PC-9 (cell line): Measurements from ENCODE around the gene NOBOX. TPM values are rescaled to one million over a fixed set of nuclear protein-coding genes. Genes with fewer than 3 reads are reported as not detected.
A peak's percentile ranks its signal among the peaks of the same experiment; 100 is the strongest.
"Not testable (repeated sequence)": the region's sequence is repeated elsewhere in the genome, so short reads cannot be mapped to it uniquely, and the experiment has no call there.

Experiments used
- BruUV-seq: library from RNA; stranded (reverse); fragments of 400-500 nt; replicated peaks from 2 replicates; lab custom pipeline; 2021; lab: Mats Ljungman, UMichigan
- CTCF ChIA-PET: fragments of 300-600 bp; sonication (Branson Sonifier 250); formaldehyde crosslinking; loops from one replicate; lab custom pipeline; 2022; ENCODE audit warnings: antibody characterized with exemption; lab: Charles Lee
- POLR2A ChIA-PET: fragments of 300-600 bp; sonication (Branson Sonifier 250); formaldehyde crosslinking; loops from one replicate; lab custom pipeline; 2022; ENCODE audit warnings: antibody characterized with exemption; ENCODE audit not compliant: unreplicated experiment; lab: Charles Lee
- DNase-seq, 2 experiments: peaks; one replicate each; pipeline versions ENCODE4 v3.0.0 to v3.0.0-alpha.2; 2015 to 2022; ENCODE audit warnings: mixed read lengths in 1 of 2
- H2AFZ ChIP-seq: fragments of 200-600 bp; sonication (generic); 2 replicates; pipeline ENCODE4 v1.8.1; 2017; ENCODE audit warnings: antibody characterized with exemption
- H3F3A ChIP-seq: fragments of 200-600 bp; sonication (generic); 2 replicates; pipeline ENCODE4 v1.8.1; 2017; ENCODE audit warnings: antibody characterized with exemption, mild to moderate bottlenecking, low read depth; ENCODE audit not compliant: insufficient read depth
- H3K27ac ChIP-seq: fragments of 200-600 bp; sonication (generic); 2 replicates; pipeline ENCODE4 v1.6.1; 2016; ENCODE audit warnings: mixed run types
- H3K27me3 ChIP-seq: fragments of 200-600 bp; sonication (generic); 2 replicates; pipeline ENCODE4 v1.6.1; 2016; ENCODE audit warnings: low read depth, mixed run types; ENCODE audit not compliant: insufficient read depth
- H3K36me3 ChIP-seq: fragments of 200-600 bp; sonication (generic); 2 replicates; pipeline ENCODE4 v1.6.1; 2016; ENCODE audit warnings: low read depth, mixed run types
- H3K4me1 ChIP-seq: fragments of 200-600 bp; sonication (generic); replicated peaks from 2 replicates; pipeline ENCODE4 v1.6.1; 2016; ENCODE audit warnings: mixed run types; ENCODE audit not compliant: insufficient read depth
- H3K4me2 ChIP-seq: fragments of 200-600 bp; sonication (generic); 2 replicates; pipeline ENCODE4 v1.6.1; 2017; ENCODE audit warnings: mixed run types
- H3K4me3 ChIP-seq: fragments of 200-600 bp; sonication (generic); 2 replicates; pipeline ENCODE4 v1.6.1; 2016; ENCODE audit warnings: mixed run types
- H3K79me2 ChIP-seq: fragments of 200-600 bp; sonication (generic); 2 replicates; pipeline ENCODE4 v1.6.1; 2017; ENCODE audit warnings: low read depth, mixed run types
- H3K9me2 ChIP-seq: fragments of 200-600 bp; sonication (generic); 2 replicates; pipeline ENCODE4 v1.8.1; 2017; ENCODE audit warnings: mild to moderate bottlenecking; ENCODE audit not compliant: insufficient read depth
- H3K9me3 ChIP-seq: fragments of 200-600 bp; sonication (generic); 2 replicates; pipeline ENCODE4 v1.8.1; 2016; ENCODE audit warnings: low read depth; ENCODE audit not compliant: insufficient read depth
- H4K20me1 ChIP-seq: fragments of 200-600 bp; sonication (generic); 2 replicates; pipeline ENCODE4 v1.8.1; 2017; ENCODE audit not compliant: insufficient read depth
- CTCF ChIP-seq: fragments of 200-600 bp; sonication (generic); conservative IDR thresholded peaks from 2 replicates; pipeline ENCODE4 v1.6.1; 2017; ENCODE audit warnings: mixed run types, antibody characterized with exemption, mild to moderate bottlenecking, moderate library complexity
- EZH2 ChIP-seq: fragments of 200-600 bp; sonication (generic); IDR thresholded peaks from 2 replicates; pipeline ENCODE4 v1.8.0; 2017; ENCODE audit warnings: antibody characterized with exemption, low read depth
- intact Hi-C: fragments of 100-400 bp; cut with micrococcal nuclease; formaldehyde crosslinking; loops from one replicate; pipeline ENCODE4 v1.10.0; 2022; ENCODE audit not compliant: unreplicated experiment
- total RNA-seq: library from RNA; stranded (reverse); gene quantifications from 2 replicates; pipeline ENCODE4 v1.2.3, GENCODE V29; 2021

Gene NOBOX
- total RNA-seq, 1 experiment from 2014 or later = not detected

DNA sequence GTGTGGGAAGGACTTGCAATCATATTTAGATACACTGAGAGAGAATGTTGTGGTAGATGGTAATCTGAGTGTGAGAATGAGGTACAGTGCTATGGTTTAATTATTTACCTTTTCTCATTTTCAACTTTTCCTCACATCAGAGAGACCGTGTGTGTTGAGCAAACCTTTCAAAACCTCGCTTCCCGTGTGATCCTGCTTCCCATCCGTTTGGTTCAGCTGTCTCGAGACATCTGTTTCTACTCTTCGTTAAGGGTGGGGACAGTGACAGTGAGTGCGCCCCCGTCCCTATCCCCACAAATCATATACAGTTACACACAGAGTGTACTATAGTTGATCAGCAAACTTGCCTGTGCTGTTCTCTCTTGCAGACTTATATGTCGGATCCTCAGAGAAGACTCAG, 33.0 kb upstream of the NOBOX start:
- no peak for DNase-seq
- no TSS peak for BruUV-seq
- POLR2A ChIA-PET = no interaction called here

GRCh38 chr7:144428431-144428830, 24.9 kb upstream of the NOBOX start:
- no peak for DNase-seq
- BruUV-seq = no TSS peak
- Histone ChIP-seq H3F3A (no peaks in the 10 kb centered on the region), H4K20me1 (no peaks in the 10 kb centered on the region), H3K4me3 (no peak overlapping the region), H3K9me2 (no peaks in the 10 kb centered on the region), H3K4me2 (no peak overlapping the region), H3K4me1 (no peaks in the 10 kb centered on the region), H3K36me3 (no peaks in the 10 kb centered on the region), H3K79me2 (no peaks in the 10 kb centered on the region), H3K27ac (no peak overlapping the region), H3K9me3 (peaks cover 9% of the 10 kb centered on the region; the same call in 1 of the 2 replicates), H3K27me3 (peaks cover 6% of the 10 kb centered on the region; the same call in 1 of the 2 replicates), H2AFZ (no peak overlapping the region)
- ChIA-PET CTCF (no interaction called here), POLR2A (no interaction called here)
- no peak for TF ChIP-seq EZH2
- TF ChIP-seq CTCF = no peak
- intact Hi-C loops = no loop called here

More for the DNA sequence above, 33.0 kb upstream of the NOBOX start:
- no peaks in the 10 kb centered on the region for H3F3A ChIP-seq
- H3K9me2 ChIP-seq = no peaks in the 10 kb centered on the region
- no peak overlapping the region for H3K4me2 ChIP-seq
- TF ChIP-seq CTCF = no peak
- TF ChIP-seq EZH2 = no peak
- H2AFZ ChIP-seq = no peak overlapping the region
- H3K9me3 ChIP-seq = no peaks in the 10 kb centered on the region
- H3K4me3 ChIP-seq = no peak overlapping the region
- H4K20me1 ChIP-seq = no peaks in the 10 kb centered on the region
- no peaks in the 10 kb centered on the region for H3K27me3 ChIP-seq
- CTCF ChIA-PET = interaction anchor here (1.2 kb wide), 1 partner anchor 308 kb away, joined by 4 read pairs; no protein-coding TSS in a partner anchor
- H3K27ac ChIP-seq = no peak overlapping the region
- no peaks in the 10 kb centered on the region for H3K4me1 ChIP-seq
- no peaks in the 10 kb centered on the region for H3K36me3 ChIP-seq
- H3K79me2 ChIP-seq = no peaks in the 10 kb centered on the region
- intact Hi-C loops = no loop called here

- H3K4me3 ChIP-seq, H3K9me3 ChIP-seq, H2AFZ ChIP-seq, H3K9me2 ChIP-seq, CTCF ChIA-PET, intact Hi-C loops, H3F3A ChIP-seq, BruUV-seq, H3K79me2 ChIP-seq, H3K36me3 ChIP-seq, H4K20me1 ChIP-seq, H3K27me3 ChIP-seq, H3K4me1 ChIP-seq, H3K27ac ChIP-seq, POLR2A ChIA-PET, H3K4me2 ChIP-seq, DNase-seq: not testable (repeated sequence)
Measured at GRCh38 chr7:144427539-144427938, 24.0 kb upstream of the NOBOX start.

GRCh38 chr7:144418931-144419330, 15.4 kb upstream of the NOBOX start:
- H4K20me1 ChIP-seq, H3K9me2 ChIP-seq, H3F3A ChIP-seq, H3K27me3 ChIP-seq, BruUV-seq, H2AFZ ChIP-seq, H3K36me3 ChIP-seq, H3K4me1 ChIP-seq, H3K9me3 ChIP-seq, H3K4me3 ChIP-seq, H3K79me2 ChIP-seq, POLR2A ChIA-PET, intact Hi-C loops, CTCF ChIA-PET, H3K27ac ChIP-seq: not testable (repeated sequence)
- H3K4me2 ChIP-seq = peak overlapping the region; percentile 39; the same call in 1 of the 2 replicates
- peak in 1 of 2 experiments; percentile 58 for DNase-seq
